Astrocyte (in vitro differentiated cells and primary cell): Measurements from ENCODE around the gene MAP1LC3B. TPM values are rescaled to one million over a fixed set of nuclear protein-coding genes. Genes with fewer than 3 reads are reported as not detected.

Experiments
- DNase-seq: peaks from one replicate; pipeline ENCODE4 v3.0.0-alpha.2; 2010; ENCODE audit warnings: low read depth
- FAIRE-seq: peaks from 2 replicates; lab custom pipeline; 2011; peaks lifted over from hg19 to GRCh38; lab: Jason Lieb, UNC
- H2AFZ ChIP-seq: 2 replicates; pipeline ENCODE4 v1.6.0; 2012; ENCODE audit warnings: low read depth, low read length, inconsistent platforms
- H3K27ac ChIP-seq: 2 replicates; pipeline ENCODE4 v1.5.1; 2011; ENCODE audit warnings: low read depth, low read length, inconsistent platforms
- H3K27me3 ChIP-seq: 2 replicates; pipeline ENCODE4 v1.6.0; 2011; ENCODE audit warnings: low read length, inconsistent platforms; ENCODE audit not compliant: insufficient read depth
- H3K36me3 ChIP-seq: 2 replicates; pipeline ENCODE4 v1.5.1; 2011; ENCODE audit warnings: low read length, inconsistent platforms; ENCODE audit not compliant: insufficient read depth
- H3K4me1 ChIP-seq: 2 replicates; pipeline ENCODE4 v1.5.1; 2011; ENCODE audit warnings: low read length, inconsistent platforms; ENCODE audit not compliant: insufficient read depth
- H3K4me2 ChIP-seq: 2 replicates; pipeline ENCODE4 v1.6.0; 2012; ENCODE audit warnings: low read length, inconsistent platforms
- H3K4me3 ChIP-seq: 2 replicates; pipeline ENCODE4 v1.5.1; 2011; ENCODE audit warnings: low read depth, mild to moderate bottlenecking, low read length, inconsistent platforms; ENCODE audit not compliant: insufficient read depth
- H3K79me2 ChIP-seq: 2 replicates; pipeline ENCODE4 v1.6.0; 2012; ENCODE audit warnings: mild to moderate bottlenecking, low read length, inconsistent platforms; ENCODE audit not compliant: insufficient read depth
- H3K9ac ChIP-seq: 2 replicates; pipeline ENCODE4 v1.6.0; 2012; ENCODE audit warnings: mild to moderate bottlenecking, low read length, inconsistent platforms
- H3K9me3 ChIP-seq: 2 replicates; pipeline ENCODE4 v1.5.1; 2012; ENCODE audit warnings: low read depth, mild to moderate bottlenecking, low read length, inconsistent platforms; ENCODE audit not compliant: insufficient read depth
- H4K20me1 ChIP-seq: 2 replicates; pipeline ENCODE4 v1.6.0; 2012; ENCODE audit warnings: low read length, inconsistent platforms; ENCODE audit not compliant: insufficient read depth
- H3K27ac Mint-ChIP-seq: one replicate; pipeline ENCODE4 v1.8.0; 2021; ENCODE audit warnings: mild to moderate bottlenecking, mixed read lengths; ENCODE audit not compliant: unreplicated experiment
- H3K27me3 Mint-ChIP-seq: one replicate; pipeline ENCODE4 v1.8.0; 2021; ENCODE audit warnings: low read depth, mixed read lengths; ENCODE audit not compliant: unreplicated experiment
- H3K36me3 Mint-ChIP-seq: one replicate; pipeline ENCODE4 v1.8.0; 2021; ENCODE audit warnings: low read depth, mixed read lengths; ENCODE audit not compliant: unreplicated experiment
- H3K4me1 Mint-ChIP-seq: one replicate; pipeline ENCODE4 v1.8.0; 2021; ENCODE audit warnings: low read depth, mixed read lengths; ENCODE audit not compliant: unreplicated experiment
- H3K4me3 Mint-ChIP-seq: one replicate; pipeline ENCODE4 v1.8.0; 2021; ENCODE audit warnings: mild to moderate bottlenecking, moderate library complexity, mixed read lengths; ENCODE audit not compliant: unreplicated experiment
- H3K9me3 Mint-ChIP-seq: one replicate; pipeline ENCODE4 v1.8.0; 2021; ENCODE audit warnings: mild to moderate bottlenecking, mixed read lengths; ENCODE audit not compliant: unreplicated experiment
- CTCF ChIP-seq: IDR thresholded peaks from 2 replicates; pipeline ENCODE4 v1.5.1; 2011; ENCODE audit warnings: low read depth, mild to moderate bottlenecking, inconsistent platforms, low read length, moderate library complexity; ENCODE audit not compliant: insufficient read depth
- EZH2 ChIP-seq: IDR thresholded peaks from 2 replicates; pipeline ENCODE4 v1.6.1; 2012; ENCODE audit warnings: mild to moderate bottlenecking, low read length, inconsistent platforms; ENCODE audit not compliant: insufficient read depth
- total RNA-seq: library from RNA; stranded (reverse); gene quantifications from 2 replicates; pipeline ENCODE4 v1.2.1, GENCODE V29; 2021

Gene MAP1LC3B
- total RNA-seq, 1 donor from 2014 or later = 221 TPM

GRCh38 chr16:87358250-87358649, 33.9 kb upstream of the MAP1LC3B start:
- Mint-ChIP-seq H3K36me3 (peaks cover 21% of the 10 kb centered on the region), H3K4me1 (peaks cover 9% of the 10 kb centered on the region), H3K27me3 (no peaks in the 10 kb centered on the region), H3K9me3 (no peaks in the 10 kb centered on the region), H3K27ac (no peak overlapping the region), H3K4me3 (no peak overlapping the region)
- TF ChIP-seq EZH2 = no peak
- TF ChIP-seq CTCF = no peak
- DNase-seq (no peak), FAIRE-seq (no peak)
- Histone ChIP-seq H3K9ac (no peak overlapping the region), H3K9me3 (no peaks in the 10 kb centered on the region), H3K4me2 (no peak overlapping the region), H4K20me1 (peaks cover 44% of the 10 kb centered on the region), H3K79me2 (peaks cover 24% of the 10 kb centered on the region), H3K27me3 (no peaks in the 10 kb centered on the region), H3K27ac (no peak overlapping the region), H3K36me3 (peaks cover 12% of the 10 kb centered on the region), H2AFZ (no peak overlapping the region), H3K4me1 (no peaks in the 10 kb centered on the region), H3K4me3 (no peak overlapping the region)

- FAIRE-seq (no peak), DNase-seq (no peak)
- peaks cover 49% of the 10 kb centered on the region for H4K20me1 ChIP-seq
- Mint-ChIP-seq H3K4me1 (peaks cover 9% of the 10 kb centered on the region), H3K36me3 (peaks cover 21% of the 10 kb centered on the region), H3K4me3 (no peak overlapping the region), H3K9me3 (no peaks in the 10 kb centered on the region), H3K27ac (no peak overlapping the region), H3K27me3 (no peaks in the 10 kb centered on the region)
- no peaks in the 10 kb centered on the region for H3K9me3 ChIP-seq
- H3K36me3 ChIP-seq = peaks cover 12% of the 10 kb centered on the region
- H2AFZ ChIP-seq = no peak overlapping the region
- H3K4me1 ChIP-seq = no peaks in the 10 kb centered on the region
- H3K79me2 ChIP-seq = peaks cover 27% of the 10 kb centered on the region
- TF ChIP-seq EZH2 (no peak), CTCF (no peak)
- no peak overlapping the region for H3K4me3 ChIP-seq
- H3K9ac ChIP-seq = no peak overlapping the region
- no peak overlapping the region for H3K4me2 ChIP-seq
- H3K27ac ChIP-seq = no peak overlapping the region
- no peaks in the 10 kb centered on the region for H3K27me3 ChIP-seq
Observed at GRCh38 chr16:87358696-87359095, 33.4 kb upstream of the MAP1LC3B start.

- Mint-ChIP-seq H3K36me3 (peaks cover 21% of the 10 kb centered on the region), H3K27me3 (no peaks in the 10 kb centered on the region), H3K9me3 (no peaks in the 10 kb centered on the region), H3K4me1 (peaks cover 9% of the 10 kb centered on the region), H3K4me3 (no peak overlapping the region), H3K27ac (no peak overlapping the region)
- H3K79me2 ChIP-seq = peaks cover 28% of the 10 kb centered on the region
- H4K20me1 ChIP-seq = peaks cover 52% of the 10 kb centered on the region
- no peaks in the 10 kb centered on the region for H3K9me3 ChIP-seq
- H3K36me3 ChIP-seq = peaks cover 12% of the 10 kb centered on the region
- H3K4me1 ChIP-seq = no peaks in the 10 kb centered on the region
- TF ChIP-seq EZH2 = no peak
- TF ChIP-seq CTCF = no peak
- H3K9ac ChIP-seq = no peak overlapping the region
- H3K27me3 ChIP-seq = no peaks in the 10 kb centered on the region
- H3K4me3 ChIP-seq = no peak overlapping the region
- FAIRE-seq = no peak
- H3K27ac ChIP-seq = no peak overlapping the region
- no peak overlapping the region for H2AFZ ChIP-seq
- DNase-seq = no peak
- H3K4me2 ChIP-seq = no peak overlapping the region
Observed at GRCh38 chr16:87359121-87359520, 33.0 kb upstream of the MAP1LC3B start.
